Spinal cord (tissue), 10 donors: ENCODE measurements around the gene SFXN3. TPM values are rescaled to one million over a fixed set of nuclear protein-coding genes. Genes with fewer than 3 reads are reported as not detected.
"Not testable (repeated sequence)": the region's sequence is repeated elsewhere in the genome, so short reads cannot be mapped to it uniquely, and the experiment has no call there.

Experiments
- DNase-seq, 6 donors: peaks; one replicate each; pipeline versions ENCODE4 v3.0.0 to v3.0.0-alpha.2; 2013 to 2015; ENCODE audit warnings: low spot score in 6 of 6, low read depth in 4 of 6
- H3K27ac ChIP-seq: one replicate; pipeline ENCODE4 v1.5.1; 2013; ENCODE audit warnings: low read depth, low read length, control low read depth
- H3K27me3 ChIP-seq: one replicate; pipeline ENCODE4 v1.6.1; 2013; ENCODE audit warnings: low read length; ENCODE audit not compliant: control insufficient read depth, insufficient read depth
- H3K36me3 ChIP-seq: one replicate; pipeline ENCODE4 v1.6.1; 2013; ENCODE audit warnings: low read length; ENCODE audit not compliant: control insufficient read depth, insufficient read depth
- H3K4me1 ChIP-seq: one replicate; pipeline ENCODE4 v1.6.1; 2013; ENCODE audit warnings: low read length; ENCODE audit not compliant: control insufficient read depth, insufficient read depth
- H3K4me3 ChIP-seq: one replicate; pipeline ENCODE4 v1.5.1; 2013; ENCODE audit warnings: low read depth, low read length, control low read depth
- H3K9me3 ChIP-seq: one replicate; pipeline ENCODE4 v1.6.1; 2013; ENCODE audit warnings: low read length; ENCODE audit not compliant: control insufficient read depth, insufficient read depth
- WGBS: methylation state at CpG from one replicate; pipeline ENCODE4 v1.1.5; 2013; ENCODE audit warnings: missing lambda C conversion rate; ENCODE audit not compliant: insufficient coverage; 5-methylcytosine and 5-hydroxymethylcytosine counted together
- polyA plus RNA-seq, 2 donors: library from polyadenylated mRNA; unstranded; fragments of 120-200 nt; gene quantifications; one replicate each; pipeline ENCODE4 v1.2.1, GENCODE V29; 2013; ENCODE audit not compliant: insufficient read length in 2 of 2
- total RNA-seq, 2 donors: library from RNA; depleted of rRNA in 1 of 2; stranded (reverse); fragments of 120-200 nt in 1 of 2; fragments of >200 nt in 1 of 2; gene quantifications; one replicate each; pipeline versions ENCODE4 v1.2.3 to v1.2.4, GENCODE V29; 2013 to 2014
- donor health status: healthy.

SFXN3 gene
- total and polyA plus RNA-seq, 4 donors, result 27.1 to 55.8 (median 44.0) TPM

GRCh38 chr10:101034404-101034803 lies 3.4 kb downstream of the SFXN3 start:
- Histone ChIP-seq H3K36me3 (peaks cover 40% of the 10 kb centered on the region), H3K4me1 (peaks cover 44% of the 10 kb centered on the region)
- 95% methylated on average over 3 of the region's 4 CpGs for WGBS

GRCh38 chr10:101035314-101035713 lies 4.3 kb downstream of the SFXN3 start:
- Histone ChIP-seq H3K36me3 (peaks cover 42% of the 10 kb centered on the region), H3K9me3 (no peaks in the 10 kb centered on the region), H3K27me3 (peaks cover 2% of the 10 kb centered on the region), H3K27ac (no peak overlapping the region), H3K4me1 (peaks cover 44% of the 10 kb centered on the region), H3K4me3 (no peak overlapping the region)
- 78% methylated on average over 7 of the region's 7 CpGs for WGBS
- DNase-seq, result no peak

More at GRCh38 chr10:101034404-101034803, 3.4 kb downstream of the SFXN3 start:
- not testable (repeated sequence) for H3K27me3 ChIP-seq, DNase-seq, H3K4me3 ChIP-seq, H3K27ac ChIP-seq, H3K9me3 ChIP-seq

DNA sequence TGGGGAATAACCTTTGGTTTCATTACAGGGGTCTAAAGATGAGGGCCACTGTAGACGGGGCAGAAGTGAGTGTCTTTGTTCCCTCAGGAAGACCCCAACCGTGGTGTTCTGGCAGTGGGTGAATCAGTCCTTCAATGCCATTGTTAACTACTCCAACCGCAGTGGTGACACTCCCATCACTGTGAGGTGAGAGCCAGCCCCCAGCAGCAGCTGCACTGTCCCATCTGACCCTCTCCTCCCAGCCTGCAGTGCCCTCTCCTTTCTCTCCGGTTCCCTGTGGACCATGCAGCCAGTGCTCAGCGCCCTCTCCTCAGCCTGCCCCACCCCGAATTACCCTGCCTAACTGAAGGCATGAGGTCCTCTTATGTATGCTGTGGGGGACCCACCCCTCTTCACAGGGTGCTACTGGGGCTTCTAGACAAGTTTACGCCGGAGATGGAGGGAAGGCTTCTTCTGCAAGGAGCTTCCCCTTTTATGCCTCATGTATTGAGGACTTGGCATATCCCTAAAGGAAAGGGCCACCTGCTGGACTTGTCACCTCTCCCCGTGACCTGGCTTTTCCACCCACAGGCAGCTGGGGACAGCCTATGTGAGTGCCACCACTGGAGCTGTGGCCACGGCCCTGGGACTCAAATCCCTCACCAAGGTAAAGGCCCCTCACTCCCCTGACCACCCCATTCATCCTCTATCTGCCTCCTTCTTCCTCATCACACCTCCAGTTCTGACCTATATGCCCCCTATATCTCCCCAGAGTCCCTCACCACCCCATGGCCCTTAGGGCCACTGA lies 5.1 kb downstream of the SFXN3 start:
- H3K4me3 ChIP-seq, result no peak overlapping the region
- H3K36me3 ChIP-seq, result peaks cover 44% of the 10 kb centered on the region
- WGBS, result 70% methylated on average over 7 of the region's 10 CpGs
- H3K4me1 ChIP-seq, result peaks cover 43% of the 10 kb centered on the region
- H3K27ac ChIP-seq, result no peak overlapping the region
- no peaks in the 10 kb centered on the region for H3K27me3 ChIP-seq
- H3K9me3 ChIP-seq, result no peaks in the 10 kb centered on the region
- no peak for DNase-seq

- WGBS, result 87% methylated on average over 4 of the region's 7 CpGs
- peaks cover 43% of the 10 kb centered on the region for H3K4me1 ChIP-seq
- H3K27me3 ChIP-seq, result no peaks in the 10 kb centered on the region
- no peak overlapping the region for H3K27ac ChIP-seq
- H3K4me3 ChIP-seq, result no peak overlapping the region
- peaks cover 44% of the 10 kb centered on the region for H3K36me3 ChIP-seq
- H3K9me3 ChIP-seq, result no peaks in the 10 kb centered on the region
- no peak for DNase-seq
Observed at GRCh38 chr10:101036726-101037125, 5.7 kb downstream of the SFXN3 start.

DNA sequence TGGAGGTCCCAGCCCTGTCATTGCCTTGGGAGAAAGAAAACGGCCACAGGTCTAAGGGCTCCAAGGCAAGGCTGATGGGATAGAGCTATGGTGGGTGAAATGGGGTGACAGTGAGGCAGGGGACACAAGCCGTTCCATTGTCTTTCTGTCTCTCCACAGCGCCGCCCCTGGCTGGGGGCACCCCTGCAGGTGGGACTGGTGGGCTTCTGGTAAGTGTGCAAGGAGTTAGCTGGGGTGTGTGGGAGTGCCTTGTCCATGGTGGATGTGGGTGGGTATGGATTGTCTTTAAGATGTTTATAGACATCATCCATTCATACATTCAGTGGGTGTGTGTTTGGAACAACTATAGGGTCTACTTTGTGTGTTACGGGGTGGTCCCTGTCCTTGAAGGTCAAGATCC lies 7.5 kb downstream of the SFXN3 start:
- H3K4me1 ChIP-seq, result peaks cover 40% of the 10 kb centered on the region
- no peaks in the 10 kb centered on the region for H3K9me3 ChIP-seq
- no peaks in the 10 kb centered on the region for H3K27me3 ChIP-seq
- H3K4me3 ChIP-seq, result no peak overlapping the region
- no peak for DNase-seq
- H3K36me3 ChIP-seq, result peaks cover 44% of the 10 kb centered on the region
- WGBS, result 17% methylated on average over 4 of the region's 5 CpGs
- no peak overlapping the region for H3K27ac ChIP-seq

GRCh38 chr10:101040061-101040460 lies 9.0 kb downstream of the SFXN3 start:
- Histone ChIP-seq H3K9me3 (no peaks in the 10 kb centered on the region), H3K4me1 (peaks cover 40% of the 10 kb centered on the region), H3K36me3 (peaks cover 44% of the 10 kb centered on the region), H3K27me3 (peaks cover 3% of the 10 kb centered on the region), H3K27ac (no peak overlapping the region), H3K4me3 (no peak overlapping the region)
- peak in 1 of 6 donors; percentile 19 for DNase-seq
- WGBS, result 68% methylated on average over 3 of the region's 3 CpGs

DNA sequence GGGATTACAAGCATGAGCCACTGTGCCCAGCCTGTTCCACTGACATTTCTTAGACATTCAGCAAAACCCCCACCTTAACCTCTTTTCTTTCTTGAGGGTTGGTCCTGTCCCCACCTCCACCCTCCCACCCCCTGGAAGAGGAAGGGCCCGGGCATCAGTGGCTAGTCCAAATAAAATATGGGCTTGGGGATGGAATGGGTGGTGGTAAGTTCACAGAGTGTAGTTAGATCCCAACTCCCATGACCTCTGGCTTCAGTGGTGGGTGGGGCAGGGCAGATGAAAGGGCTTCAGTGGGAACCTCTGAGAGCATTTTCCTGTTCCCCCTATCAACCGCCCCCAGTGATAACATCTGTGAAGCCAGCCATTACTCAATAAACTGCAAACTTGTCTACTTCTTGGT lies 9.8 kb downstream of the SFXN3 start:
- H3K4me1 ChIP-seq, result peaks cover 40% of the 10 kb centered on the region
- H3K27ac ChIP-seq, result no peak overlapping the region
- DNase-seq, result no peak
- peaks cover 37% of the 10 kb centered on the region for H3K36me3 ChIP-seq
- H3K4me3 ChIP-seq, result no peak overlapping the region
- WGBS, result 0% methylated on average over 1 of the region's 2 CpGs
- peaks cover 8% of the 10 kb centered on the region for H3K27me3 ChIP-seq
- H3K9me3 ChIP-seq, result no peaks in the 10 kb centered on the region

- peak in 3 of 6 donors; percentile 67 to 95 (median 94) for DNase-seq
- no peak overlapping the region for H3K27ac ChIP-seq
- WGBS, result 33% methylated on average over 3 of the region's 6 CpGs
Observed at GRCh38 chr10:101041252-101041761, 10.3 kb downstream of the SFXN3 start.

DNA sequence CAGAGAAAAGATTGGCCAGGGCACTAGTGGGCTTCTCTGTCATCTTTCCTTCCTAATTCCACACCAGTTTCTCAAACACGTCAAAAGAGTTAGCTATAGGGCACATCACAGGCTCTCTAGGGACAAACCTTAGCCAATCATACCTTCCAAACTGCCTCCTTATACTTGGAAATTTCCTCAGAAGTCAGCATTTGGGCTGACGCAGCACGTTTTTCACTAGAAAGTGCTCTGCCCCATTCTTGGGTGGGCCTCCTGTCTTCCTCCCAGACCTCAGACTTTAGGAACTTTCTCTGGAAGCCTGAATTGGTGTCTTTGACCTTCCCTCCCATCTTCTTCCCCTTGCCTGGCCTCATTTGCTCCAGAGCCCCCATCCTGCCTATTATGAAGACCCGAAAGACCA lies 11.1 kb downstream of the SFXN3 start:
- Histone ChIP-seq H3K9me3 (no peaks in the 10 kb centered on the region), H3K4me3 (peak overlapping the region; percentile 76), H3K4me1 (peaks cover 45% of the 10 kb centered on the region), H3K27me3 (peaks cover 20% of the 10 kb centered on the region), H3K36me3 (peaks cover 24% of the 10 kb centered on the region), H3K27ac (peak overlapping the region; percentile 94)
- DNase-seq, result no peak
- 91% methylated on average over 3 of the region's 4 CpGs for WGBS

More at GRCh38 chr10:101041252-101041761, 10.3 kb downstream of the SFXN3 start:
- peaks cover 40% of the 10 kb centered on the region for H3K4me1 ChIP-seq
- H3K27me3 ChIP-seq, result peaks cover 12% of the 10 kb centered on the region
- H3K4me3 ChIP-seq, result no peak overlapping the region
- H3K36me3 ChIP-seq, result peaks cover 32% of the 10 kb centered on the region
- H3K9me3 ChIP-seq, result no peaks in the 10 kb centered on the region
